A549 (cell line): ENCODE measurements around the gene GPATCH3. TPM values are rescaled to one million over a fixed set of nuclear protein-coding genes. Genes with fewer than 3 reads are reported as not detected.

Experiments used
- ATAC-seq, 2 experiments: fragments of 200-7000 bp in 1 of 2; fragments of >200 bp in 1 of 2; cut with Nextera tagmentation in 1 of 2; cut with Tn5 transposase in 1 of 2; 3 replicates each; pipeline versions ENCODE4 v1.8.0 to v1.9.1; 2018 to 2020; ENCODE audit warnings: mild to moderate bottlenecking in 1 of 2, moderate library complexity in 1 of 2
- CTCF ChIA-PET: fragments of 300-600 bp; sonication (Branson Sonifier 250); formaldehyde crosslinking; extraction: SDS; loops from one replicate; lab custom pipeline; 2021; ENCODE audit warnings: antibody characterized with exemption, inconsistent platforms; lab: Yijun Ruan, JAX
- POLR2A ChIA-PET: fragments of 350-600 bp; formaldehyde crosslinking; extraction: SDS; loops from one replicate; lab custom pipeline; 2021; ENCODE audit warnings: antibody characterized with exemption, inconsistent platforms; lab: Yijun Ruan, JAX
- DNase-seq, 2 experiments: peaks; one replicate each; pipeline versions ENCODE4 v3.0.0 to v3.0.0-alpha.2; 2011 to 2016; ENCODE audit warnings: low read depth in 1 of 2, low spot score in 1 of 2
- FAIRE-seq: peaks from 2 replicates; lab custom pipeline; 2011; peaks lifted over from hg19 to GRCh38; lab: Jason Lieb, UNC
- H3K27ac ChIP-seq, 2 experiments: fragments of >200 bp; sonication (Bioruptor Twin); formaldehyde crosslinking; 3 replicates each; pipeline ENCODE4 v1.5.1; 2016 to 2017
- H3K4me1 ChIP-seq: fragments of >200 bp; sonication (Bioruptor Twin); formaldehyde crosslinking; 3 replicates; pipeline ENCODE4 v1.6.1; 2016
- H3K4me2 ChIP-seq: fragments of >200 bp; sonication (Bioruptor Twin); formaldehyde crosslinking; 3 replicates; pipeline ENCODE4 v1.6.1; 2016
- H3K4me3 ChIP-seq: fragments of >200 bp; sonication (Bioruptor Twin); formaldehyde crosslinking; 3 replicates; pipeline ENCODE4 v1.5.1; 2016
- H3K9me3 ChIP-seq: fragments of >200 bp; sonication (Bioruptor Twin); formaldehyde crosslinking; 3 replicates; pipeline ENCODE4 v1.6.1; 2016
- EP300 ChIP-seq, 2 experiments: fragments of >200 bp; sonication (Bioruptor Twin); formaldehyde crosslinking; IDR thresholded peaks; 2 replicates in 1 of 2; 3 replicates in 1 of 2; pipeline ENCODE4 v1.6.1; 2016 to 2017
- FOSB ChIP-seq: fragments of 250-450 bp; sonication (Bioruptor Pico); IDR thresholded peaks from 2 replicates; pipeline ENCODE4 v1.5.0; 2020; ENCODE audit warnings: mild to moderate bottlenecking, moderate library complexity
- GATA3 ChIP-seq: IDR thresholded peaks from 2 replicates; pipeline ENCODE4 v1.6.1; 2012; ENCODE audit warnings: borderline replicate concordance
- HDAC2 ChIP-seq: fragments of 200-600 bp; sonication (generic); IDR thresholded peaks from 2 replicates; pipeline ENCODE4 v1.6.1; 2016
- HOXA7 ChIP-seq: fragments of 250-450 bp; sonication (Bioruptor Pico); IDR thresholded peaks from 2 replicates; pipeline ENCODE4 v1.5.0; 2020; ENCODE audit warnings: mild to moderate bottlenecking, moderate library complexity
- JUN ChIP-seq, 2 experiments: fragments of >200 bp; sonication (Bioruptor Twin); formaldehyde crosslinking; IDR thresholded peaks; 2 replicates in 1 of 2; 3 replicates in 1 of 2; pipeline ENCODE4 v1.6.1; 2016 to 2017
- KDM1A ChIP-seq: fragments of 200-600 bp; sonication (generic); IDR thresholded peaks from 2 replicates; pipeline ENCODE4 v1.6.1; 2016; ENCODE audit warnings: low read depth, mild to moderate bottlenecking
- MAFK ChIP-seq: fragments of 450-650 bp; IDR thresholded peaks from 2 replicates; pipeline ENCODE4 v1.6.1; 2014; ENCODE audit not compliant: partially characterized antibody
- MYC ChIP-seq: IDR thresholded peaks from 2 replicates; pipeline ENCODE4 v1.6.1; 2012; ENCODE audit warnings: mild to moderate bottlenecking, inconsistent platforms, low read length, improper control_type of control experiment, borderline replicate concordance
- NFE2L2 ChIP-seq: fragments of 150-350 bp; conservative IDR thresholded peaks from 2 replicates; pipeline ENCODE4 v1.6.1; 2014; ENCODE audit warnings: low read length
- NR3C1 ChIP-seq: fragments of >200 bp; sonication (Bioruptor Twin); formaldehyde crosslinking; IDR thresholded peaks from 3 replicates; pipeline ENCODE4 v1.6.1; 2017
- PHF8 ChIP-seq: fragments of 200-600 bp; sonication (generic); IDR thresholded peaks from 2 replicates; pipeline ENCODE4 v1.6.1; 2016; ENCODE audit warnings: low read depth, mild to moderate bottlenecking, antibody characterized with exemption, moderate library complexity, borderline replicate concordance
- POLR2A ChIP-seq: IDR thresholded peaks from 2 replicates; pipeline ENCODE4 v1.6.1; 2012; ENCODE audit warnings: mild to moderate bottlenecking, low read length
- POLR2AphosphoS2 ChIP-seq: conservative IDR thresholded peaks from 2 replicates; pipeline ENCODE4 v1.6.1; 2012; ENCODE audit warnings: low read length, improper control_type of control experiment, inconsistent platforms
- RFX5 ChIP-seq: fragments of 450-650 bp; IDR thresholded peaks from 2 replicates; pipeline ENCODE4 v1.7.1; 2014; ENCODE audit warnings: antibody characterized with exemption, mild to moderate bottlenecking, moderate library complexity
- TFCP2L1 ChIP-seq: fragments of 250-450 bp; sonication (Bioruptor Pico); IDR thresholded peaks from 2 replicates; pipeline ENCODE4 v1.5.0; 2021; ENCODE audit warnings: mild to moderate bottlenecking
- TP53 ChIP-seq: fragments of 250-450 bp; sonication (Bioruptor Pico); IDR thresholded peaks from 2 replicates; pipeline ENCODE4 v1.5.0; 2021; ENCODE audit warnings: mild to moderate bottlenecking, moderate library complexity
- WGBS: methylation state at CpG from one replicate; pipeline ENCODE4 v1.1.6; 2017; ENCODE audit errors: missing lambda C conversion rate; 5-methylcytosine and 5-hydroxymethylcytosine counted together
- polyA plus RNA-seq, 4 experiments: library from polyadenylated mRNA; depleted of rRNA in 3 of 4; stranded (reverse); fragments of >200 nt; fragmentation: RNase III in 1 of 4; extraction: RNeasy Plus Mini Kit Qiagen cat#74134 plus additional on column Dnase treatment in 1 of 4; gene quantifications; 2 replicates in 3 of 4; 3 replicates in 1 of 4; pipeline ENCODE4 v1.2.3, GENCODE V29; 2011 to 2017
- TF ChIP-seq, protein P1 (sequence below): IDR thresholded peaks from 2 replicates; pipeline ENCODE4 v1.6.1; 2012
- TF ChIP-seq, protein P2 (sequence below): fragments of >200 bp; sonication (Bioruptor Twin); formaldehyde crosslinking; IDR thresholded peaks from 3 replicates; pipeline ENCODE4 v1.6.1; 2016
- TF ChIP-seq, protein P3 (sequence below): fragments of >200 bp; sonication (Bioruptor Twin); formaldehyde crosslinking; IDR thresholded peaks from 2 replicates; pipeline ENCODE4 v1.6.1; 2016
- TF ChIP-seq, protein P4 (sequence below): IDR thresholded peaks from 2 replicates; pipeline ENCODE4 v1.6.1; 2012; ENCODE audit warnings: low read depth, borderline replicate concordance

GPATCH3 gene
- polyA plus RNA-seq, 2 of the 4 experiments (the other 2 are of a cell fraction) = 5.4 to 8.7 TPM

DNA sequence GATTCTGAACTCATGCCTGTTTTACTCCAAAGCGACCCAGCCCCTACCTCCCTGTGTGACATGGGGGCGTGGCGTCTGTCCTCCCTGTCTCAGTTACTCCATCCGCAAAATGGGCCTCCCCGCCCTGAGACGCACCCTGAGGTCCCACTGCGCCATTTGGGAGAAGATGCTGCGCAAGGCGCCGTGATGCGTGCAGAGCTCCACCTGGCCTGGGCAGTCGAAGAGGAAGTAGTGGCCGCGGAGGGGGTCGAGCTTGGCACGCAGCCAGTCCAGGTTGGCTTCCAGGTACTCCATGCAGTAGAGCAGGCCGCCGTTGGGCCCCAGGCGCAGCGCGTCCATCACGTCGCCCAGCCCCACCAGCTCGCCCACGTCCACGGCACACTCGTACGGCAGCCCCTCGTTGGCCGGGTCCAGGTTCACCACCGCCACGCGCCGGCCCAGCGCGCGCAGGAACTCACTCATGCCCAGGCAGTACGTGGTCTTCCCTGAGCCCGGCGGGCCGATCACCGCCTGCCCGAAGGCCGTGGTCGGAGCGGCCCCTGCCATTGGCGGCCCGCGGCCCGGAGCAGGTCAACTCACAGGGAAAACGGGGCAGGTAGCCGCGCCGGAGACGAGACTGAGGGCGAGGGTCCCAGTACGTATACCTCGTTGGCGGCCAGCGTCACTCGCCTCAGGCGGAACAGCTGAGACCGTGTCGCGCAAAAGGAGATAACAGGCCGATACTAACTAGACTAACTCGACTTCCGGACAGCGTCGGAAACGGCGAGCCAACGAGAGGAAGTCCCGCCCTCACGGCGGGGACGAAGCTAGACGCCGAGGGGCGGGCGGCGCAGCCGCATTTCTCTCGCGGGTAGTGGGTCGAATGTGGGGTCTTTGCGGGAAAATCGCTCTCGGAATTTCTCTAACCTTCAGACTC, 10.5 kb downstream of the GPATCH3 start, which contains the start of gene GPN2:
TSS of gene GPN2 (minus strand) at position 733 of the 916 bp plus-strand sequence. CDS start at position 546, 187 bp downstream.
- WGBS = 3% methylated on average over 38 of the region's 89 CpGs
- peak within 1 kb of the TSS; percentile 88 for H3K4me3 ChIP-seq
- no peaks in the 10 kb centered on the region for H3K9me3 ChIP-seq
- POLR2A ChIA-PET = interaction anchor here (0.6 to 2.0 kb wide), 8 partner anchors 10 to 388 kb away, joined by 3 to 14 read pairs (median 4); partner anchors contain the start of gene GPATCH3
- H3K27ac ChIP-seq = peak within 1 kb of the TSS; percentile 88 to 90
- peaks cover 9% of the 10 kb centered on the region; the same call in 2 of the 3 replicates for H3K4me1 ChIP-seq
- TF ChIP-seq, protein P1, sequence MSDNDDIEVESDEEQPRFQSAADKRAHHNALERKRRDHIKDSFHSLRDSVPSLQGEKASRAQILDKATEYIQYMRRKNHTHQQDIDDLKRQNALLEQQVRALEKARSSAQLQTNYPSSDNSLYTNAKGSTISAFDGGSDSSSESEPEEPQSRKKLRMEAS = peak; percentile 33; the same call in 1 of the 2 replicates
- TF ChIP-seq TP53 (no peak), POLR2AphosphoS2 (peak; percentile 71; the same call in 1 of the 2 replicates), MYC (no peak), HDAC2 (no peak), RFX5 (no peak), POLR2A (peak; percentile 46), MAFK (no peak), NR3C1 (no peak), PHF8 (peak; percentile 25; the same call in 1 of the 2 replicates), JUN (IDR thresholded peaks at IDR 0.05) (peak in 1 of 2 experiments; percentile 70; a peak in 4 of 5 replicates), TFCP2L1 (CRISPR knock-in tag) (0 out of 2 replicates have a peak, but pooled peaks have one; percentile 20), FOSB (CRISPR knock-in tag) (no peak), KDM1A (no peak)
- TF ChIP-seq, protein P2, sequence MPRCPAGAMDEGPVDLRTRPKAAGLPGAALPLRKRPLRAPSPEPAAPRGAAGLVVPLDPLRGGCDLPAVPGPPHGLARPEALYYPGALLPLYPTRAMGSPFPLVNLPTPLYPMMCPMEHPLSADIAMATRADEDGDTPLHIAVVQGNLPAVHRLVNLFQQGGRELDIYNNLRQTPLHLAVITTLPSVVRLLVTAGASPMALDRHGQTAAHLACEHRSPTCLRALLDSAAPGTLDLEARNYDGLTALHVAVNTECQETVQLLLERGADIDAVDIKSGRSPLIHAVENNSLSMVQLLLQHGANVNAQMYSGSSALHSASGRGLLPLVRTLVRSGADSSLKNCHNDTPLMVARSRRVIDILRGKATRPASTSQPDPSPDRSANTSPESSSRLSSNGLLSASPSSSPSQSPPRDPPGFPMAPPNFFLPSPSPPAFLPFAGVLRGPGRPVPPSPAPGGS = peak; percentile 58; the same call in 1 of the 3 replicates
- TF ChIP-seq, protein P3, sequence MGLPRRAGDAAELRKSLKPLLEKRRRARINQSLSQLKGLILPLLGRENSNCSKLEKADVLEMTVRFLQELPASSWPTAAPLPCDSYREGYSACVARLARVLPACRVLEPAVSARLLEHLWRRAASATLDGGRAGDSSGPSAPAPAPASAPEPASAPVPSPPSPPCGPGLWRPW = no peak
- CTCF ChIA-PET = interaction anchor here (0.6 to 3.0 kb wide), 7 partner anchors 11 to 288 kb away, joined by 3 to 14 read pairs (median 4); no protein-coding TSS in a partner anchor
- peak; percentile 94 to 96 for ATAC-seq
- DNase-seq = peak; percentile 71 to 75
- H3K4me2 ChIP-seq = peak within 1 kb of the TSS; percentile 87
- FAIRE-seq = no peak

DNA sequence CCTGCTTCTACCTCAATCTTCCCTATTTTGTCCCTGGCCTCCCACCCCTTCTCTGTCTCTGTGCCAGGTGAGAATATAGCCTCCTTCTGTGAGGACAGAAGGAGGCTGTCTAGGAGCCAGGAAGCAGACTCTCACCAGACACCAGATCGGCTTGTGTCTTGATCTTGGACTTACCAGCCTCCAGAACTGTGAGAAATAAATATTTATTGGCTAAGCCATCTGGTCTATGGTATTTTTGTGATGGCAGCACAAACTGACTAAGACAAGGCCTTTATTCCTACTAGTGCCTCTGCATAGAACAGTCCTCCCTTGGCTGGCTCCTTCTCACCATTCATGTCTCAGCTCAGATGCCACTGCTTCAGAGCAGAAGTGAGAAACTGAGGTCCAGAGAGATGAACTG, 12.0 kb downstream of the GPATCH3 start:
- FAIRE-seq = no peak
- 100% methylated on average over 1 of the region's 1 CpG for WGBS
- no peak for DNase-seq
- ATAC-seq = no peak
- TF ChIP-seq EP300 (IDR thresholded peaks at IDR 0.05) (no peak), GATA3 (no peak), NFE2L2 (no peak), HOXA7 (CRISPR knock-in tag) (no peak), PHF8 (no peak)
- TF ChIP-seq, protein P2 = no peak
- TF ChIP-seq, protein P4, sequence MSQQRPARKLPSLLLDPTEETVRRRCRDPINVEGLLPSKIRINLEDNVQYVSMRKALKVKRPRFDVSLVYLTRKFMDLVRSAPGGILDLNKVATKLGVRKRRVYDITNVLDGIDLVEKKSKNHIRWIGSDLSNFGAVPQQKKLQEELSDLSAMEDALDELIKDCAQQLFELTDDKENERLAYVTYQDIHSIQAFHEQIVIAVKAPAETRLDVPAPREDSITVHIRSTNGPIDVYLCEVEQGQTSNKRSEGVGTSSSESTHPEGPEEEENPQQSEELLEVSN = no peak
- TF ChIP-seq, protein P3 = no peak
- H3K27ac ChIP-seq = no peak overlapping the region
- H3K9me3 ChIP-seq = no peaks in the 10 kb centered on the region
- H3K4me3 ChIP-seq = no peak overlapping the region
- H3K4me2 ChIP-seq = no peak overlapping the region; the same call in 2 of the 3 replicates
- ChIA-PET CTCF (interaction anchor here (0.9 to 3.0 kb wide), 8 partner anchors 9 to 286 kb away, joined by 3 to 14 read pairs (median 8); no protein-coding TSS in a partner anchor), POLR2A (interaction anchor here (0.6 kb wide), 1 partner anchor 12 kb away, joined by 3 read pairs; the partner anchor contains the start of gene GPATCH3)
- peaks cover 9% of the 10 kb centered on the region; the same call in 2 of the 3 replicates for H3K4me1 ChIP-seq
